ENCODE measurements around the gene HS3ST3B1.

DNA sequence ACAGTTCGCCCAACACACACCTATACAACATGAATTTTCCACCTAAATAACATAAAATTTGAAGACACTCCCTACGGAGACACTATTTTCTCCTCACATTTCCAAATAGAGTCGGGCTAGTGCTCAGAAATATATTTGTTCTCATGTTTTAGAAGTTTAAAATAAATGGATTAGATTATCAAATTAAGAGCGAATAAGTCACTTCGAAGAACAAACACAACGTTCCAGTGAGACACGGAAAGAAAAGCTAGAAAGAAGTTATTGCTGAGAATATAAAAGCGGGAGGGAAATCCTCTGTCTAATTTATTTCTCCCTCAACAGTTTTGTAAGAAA, 2.0 kb upstream of the HS3ST3B1 start:
- TF ChIP-seq CTCF (IDR thresholded peaks at IDR 0.05) = no peak
- no peak for TF ChIP-seq POLR2AphosphoS5 (IDR thresholded peaks at IDR 0.05)

All from transverse colon (tissue), 4 donors.